C4-2B (cell line): Measurements from ENCODE around the gene YEATS4.

Source experiments
- H3K27ac ChIP-seq: fragments of 450-650 bp; 2 replicates; pipeline ENCODE4 v1.5.1; 2017
- CTCF ChIP-seq: fragments of 450-650 bp; conservative IDR thresholded peaks from 2 replicates; pipeline ENCODE4 v1.5.1; 2017; ENCODE audit warnings: mild to moderate bottlenecking
- ZFX ChIP-seq: fragments of 450-650 bp; IDR thresholded peaks from 2 replicates; pipeline ENCODE4 v1.6.1; 2017

YEATS4 gene

GRCh38 chr12:69329669-69330428 is 29.7 kb upstream of the YEATS4 start:
- no peak for TF ChIP-seq CTCF
- TF ChIP-seq ZFX: no peak
- H3K27ac ChIP-seq: no peak overlapping the region

GRCh38 chr12:69330475-69331473 is 28.8 kb upstream of the YEATS4 start:
- TF ChIP-seq ZFX (no peak), CTCF (no peak)
- H3K27ac ChIP-seq: peak overlapping the region; percentile 5; the same call in 1 of the 2 replicates

GRCh38 chr12:69331519-69331908 is 28.0 kb upstream of the YEATS4 start:
- H3K27ac ChIP-seq: peak overlapping the region; percentile 5; the same call in 1 of the 2 replicates
- no peak for TF ChIP-seq ZFX
- TF ChIP-seq CTCF: no peak

- no peak for TF ChIP-seq CTCF
- no peak for TF ChIP-seq ZFX
- no peak overlapping the region for H3K27ac ChIP-seq
Observed at GRCh38 chr12:69331909-69332684, 27.4 kb upstream of the YEATS4 start.

GRCh38 chr12:69332815-69333358 is 26.7 kb upstream of the YEATS4 start:
- TF ChIP-seq ZFX: no peak
- no peak for TF ChIP-seq CTCF

GRCh38 chr12:69334158-69334557 is 25.4 kb upstream of the YEATS4 start:
- TF ChIP-seq ZFX (no peak), CTCF (no peak)
- H3K27ac ChIP-seq: no peak overlapping the region

More at GRCh38 chr12:69332815-69333358, 26.7 kb upstream of the YEATS4 start:
- no peak overlapping the region for H3K27ac ChIP-seq
